ENCODE data around the gene LRRK2.
"Not testable (repeated sequence)": the region's sequence is repeated elsewhere in the genome, so short reads cannot be mapped to it uniquely, and the experiment has no call there.

The LRRK2 gene

GRCh38 chr12:40248585-40249297, 23.9 kb downstream of the LRRK2 start:
- no peak for DNase-seq

GRCh38 chr12:40250652-40251051, 25.9 kb downstream of the LRRK2 start:
- not testable (repeated sequence) for DNase-seq

GRCh38 chr12:40253936-40254335, 29.1 kb downstream of the LRRK2 start:
- DNase-seq: no peak

GRCh38 chr12:40254455-40255085, 29.8 kb downstream of the LRRK2 start:
- DNase-seq: no peak

GRCh38 chr12:40258371-40258770, 33.6 kb downstream of the LRRK2 start:
- DNase-seq: no peak

GRCh38 chr12:40261937-40262336, 37.1 kb downstream of the LRRK2 start:
- no peak for DNase-seq

GRCh38 chr12:40262657-40263056, 37.9 kb downstream of the LRRK2 start:
- DNase-seq: no peak

- no peak for DNase-seq
Measured at GRCh38 chr12:40263616-40264409, 39.0 kb downstream of the LRRK2 start.

- no peak for DNase-seq
Measured at GRCh38 chr12:40271981-40272664, 47.3 kb downstream of the LRRK2 start.

- DNase-seq: no peak
Measured at GRCh38 chr12:40281791-40282364, 57.1 kb downstream of the LRRK2 start.

- DNase-seq: no peak
Measured at GRCh38 chr12:40286583-40286982, 61.8 kb downstream of the LRRK2 start.

GRCh38 chr12:40287369-40287975, 62.7 kb downstream of the LRRK2 start:
- DNase-seq: peak; percentile 12

GRCh38 chr12:40292788-40293429, 68.1 kb downstream of the LRRK2 start:
- DNase-seq: no peak

- no peak for DNase-seq
Measured at GRCh38 chr12:40298341-40298740, 73.5 kb downstream of the LRRK2 start.

GRCh38 chr12:40300490-40300889, 75.7 kb downstream of the LRRK2 start:
- DNase-seq: no peak

- no peak for DNase-seq
Measured at GRCh38 chr12:40309001-40309400, 84.2 kb downstream of the LRRK2 start.

GRCh38 chr12:40310211-40310610, 85.4 kb downstream of the LRRK2 start:
- DNase-seq: no peak

- no peak for DNase-seq
Measured at GRCh38 chr12:40312196-40312595, 87.4 kb downstream of the LRRK2 start.

- DNase-seq: no peak
Measured at GRCh38 chr12:40312982-40313576, 88.3 kb downstream of the LRRK2 start.

- no peak for DNase-seq
Measured at GRCh38 chr12:40313928-40314327, 89.1 kb downstream of the LRRK2 start.

GRCh38 chr12:40314927-40315326, 90.1 kb downstream of the LRRK2 start:
- DNase-seq: no peak

GRCh38 chr12:40315375-40315774, 90.6 kb downstream of the LRRK2 start:
- no peak for DNase-seq

Measured in kidney glomerular epithelial cell (primary cell).